Measurements from ENCODE around the gene ANKRD39.

DNA sequence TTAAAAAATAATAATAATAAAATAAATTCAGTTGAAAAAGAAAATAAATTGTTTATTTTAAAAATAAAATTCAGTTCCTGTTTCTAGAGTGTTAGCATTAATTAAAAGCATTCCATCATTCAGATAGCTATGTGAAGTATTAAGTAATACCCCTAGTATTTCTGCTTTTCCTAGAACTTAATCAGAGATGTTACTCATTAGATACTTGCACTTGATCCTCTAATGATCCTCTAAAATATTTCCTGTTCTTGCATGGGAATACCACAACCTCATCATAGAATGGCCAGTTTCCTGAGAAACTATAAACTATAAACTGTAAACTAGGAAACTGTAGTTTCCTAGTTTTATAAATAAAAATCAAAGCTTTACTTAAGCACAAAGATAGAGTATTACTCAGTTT, 52.8 kb downstream of the ANKRD39 start:
- TF ChIP-seq POLR2AphosphoS5 (IDR thresholded peaks at IDR 0.05) (no peak), POLR2A (IDR thresholded peaks at IDR 0.05) (no peak)
- TF ChIP-seq, protein P1, sequence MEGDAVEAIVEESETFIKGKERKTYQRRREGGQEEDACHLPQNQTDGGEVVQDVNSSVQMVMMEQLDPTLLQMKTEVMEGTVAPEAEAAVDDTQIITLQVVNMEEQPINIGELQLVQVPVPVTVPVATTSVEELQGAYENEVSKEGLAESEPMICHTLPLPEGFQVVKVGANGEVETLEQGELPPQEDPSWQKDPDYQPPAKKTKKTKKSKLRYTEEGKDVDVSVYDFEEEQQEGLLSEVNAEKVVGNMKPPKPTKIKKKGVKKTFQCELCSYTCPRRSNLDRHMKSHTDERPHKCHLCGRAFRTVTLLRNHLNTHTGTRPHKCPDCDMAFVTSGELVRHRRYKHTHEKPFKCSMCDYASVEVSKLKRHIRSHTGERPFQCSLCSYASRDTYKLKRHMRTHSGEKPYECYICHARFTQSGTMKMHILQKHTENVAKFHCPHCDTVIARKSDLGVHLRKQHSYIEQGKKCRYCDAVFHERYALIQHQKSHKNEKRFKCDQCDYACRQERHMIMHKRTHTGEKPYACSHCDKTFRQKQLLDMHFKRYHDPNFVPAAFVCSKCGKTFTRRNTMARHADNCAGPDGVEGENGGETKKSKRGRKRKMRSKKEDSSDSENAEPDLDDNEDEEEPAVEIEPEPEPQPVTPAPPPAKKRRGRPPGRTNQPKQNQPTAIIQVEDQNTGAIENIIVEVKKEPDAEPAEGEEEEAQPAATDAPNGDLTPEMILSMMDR (IDR thresholded peaks at IDR 0.05), result no peak

Data from gastroesophageal sphincter (tissue), 3 donors.